H9 (cell line): ENCODE measurements around the gene PLCD3. TPM values are rescaled to one million over a fixed set of nuclear protein-coding genes. Genes with fewer than 3 reads are reported as not detected.

Experiments
- DNase-seq: peaks from one replicate; pipeline ENCODE4 v3.0.0-alpha.2; 2017
- H2AFZ ChIP-seq: one replicate; pipeline ENCODE4 v1.6.1; 2013; ENCODE audit warnings: mild to moderate bottlenecking, low read length, control low read depth, moderate library complexity
- H2AK5ac ChIP-seq: 2 replicates; pipeline ENCODE4 v1.6.1; 2013; ENCODE audit warnings: low read length, control low read depth, mixed read lengths; ENCODE audit not compliant: insufficient read length
- H2BK120ac ChIP-seq: one replicate; pipeline ENCODE4 v1.6.1; 2013; ENCODE audit warnings: low read depth, mild to moderate bottlenecking, low read length, control low read depth, inconsistent platforms; ENCODE audit not compliant: poor library complexity, severe bottlenecking
- H2BK12ac ChIP-seq: 2 replicates; pipeline ENCODE4 v1.6.1; 2013; ENCODE audit warnings: low read length, control low read depth, mixed read lengths, low read depth; ENCODE audit not compliant: insufficient read length
- H2BK15ac ChIP-seq: 2 replicates; pipeline ENCODE4 v1.6.1; 2013; ENCODE audit warnings: low read depth, low read length, control low read depth
- H2BK20ac ChIP-seq: one replicate; pipeline ENCODE4 v1.6.1; 2013; ENCODE audit warnings: low read depth, mild to moderate bottlenecking, low read length, control low read depth, inconsistent platforms; ENCODE audit not compliant: poor library complexity, severe bottlenecking
- H2BK5ac ChIP-seq: 2 replicates; pipeline ENCODE4 v1.6.1; 2013; ENCODE audit warnings: low read length, control low read depth, mixed read lengths; ENCODE audit not compliant: insufficient read length
- H3K14ac ChIP-seq: 2 replicates; pipeline ENCODE4 v1.6.1; 2013; ENCODE audit warnings: low read length, control low read depth; ENCODE audit not compliant: insufficient read depth
- H3K18ac ChIP-seq: 2 replicates; pipeline ENCODE4 v1.6.1; 2013; ENCODE audit warnings: low read depth, mild to moderate bottlenecking, mixed read lengths, low read length, control low read depth; ENCODE audit not compliant: insufficient read length
- H3K23ac ChIP-seq: 2 replicates; pipeline ENCODE4 v1.6.1; 2013; ENCODE audit warnings: low read length, control low read depth, mixed read lengths, low read depth; ENCODE audit not compliant: insufficient read length
- H3K23me2 ChIP-seq: 2 replicates; pipeline ENCODE4 v1.6.1; 2013; ENCODE audit warnings: low read depth, mild to moderate bottlenecking, mixed read lengths, low read length, control low read depth; ENCODE audit not compliant: insufficient read length, poor library complexity, severe bottlenecking
- H3K27ac ChIP-seq: 2 replicates; pipeline ENCODE4 v1.5.1; 2013; ENCODE audit warnings: low read length, control low read depth, mixed read lengths, low read depth; ENCODE audit not compliant: insufficient read length
- H3K27me3 ChIP-seq: 2 replicates; pipeline ENCODE4 v1.6.1; 2013; ENCODE audit warnings: low read length, control low read depth, inconsistent platforms; ENCODE audit not compliant: insufficient read depth
- H3K4ac ChIP-seq: 2 replicates; pipeline ENCODE4 v1.6.1; 2013; ENCODE audit warnings: low read depth, mild to moderate bottlenecking, control low read depth, inconsistent platforms, low read length, moderate library complexity
- H3K4me1 ChIP-seq: 2 replicates; pipeline ENCODE4 v1.6.1; 2013; ENCODE audit warnings: low read length, control low read depth, inconsistent platforms; ENCODE audit not compliant: insufficient read depth
- H3K4me2 ChIP-seq: 2 replicates; pipeline ENCODE4 v1.6.1; 2013; ENCODE audit warnings: low read length, control low read depth, mixed read lengths; ENCODE audit not compliant: insufficient read length, insufficient read depth
- H3K56ac ChIP-seq: 2 replicates; pipeline ENCODE4 v1.6.1; 2013; ENCODE audit warnings: low read depth, mild to moderate bottlenecking, mixed read lengths, low read length, control low read depth; ENCODE audit not compliant: insufficient read length
- H3K79me1 ChIP-seq: 2 replicates; pipeline ENCODE4 v1.6.1; 2013; ENCODE audit warnings: low read depth, mild to moderate bottlenecking, moderate library complexity, low read length, control low read depth, inconsistent platforms; ENCODE audit not compliant: insufficient read depth, poor library complexity, severe bottlenecking
- H3K79me2 ChIP-seq: 2 replicates; pipeline ENCODE4 v1.6.1; 2013; ENCODE audit warnings: low read length, control low read depth, inconsistent platforms; ENCODE audit not compliant: insufficient read depth
- H3K9ac ChIP-seq: 2 replicates; pipeline ENCODE4 v1.6.1; 2013; ENCODE audit warnings: low read length, control low read depth, mixed read lengths; ENCODE audit not compliant: insufficient read length; ENCODE audit errors: extremely low read depth
- H3K9me3 ChIP-seq: one replicate; pipeline ENCODE4 v1.6.1; 2013; ENCODE audit warnings: low read depth, low read length, inconsistent platforms; ENCODE audit not compliant: control insufficient read depth
- H3T11ph ChIP-seq: one replicate; pipeline ENCODE4 v1.6.1; 2013; ENCODE audit warnings: mild to moderate bottlenecking, low read length, control low read depth, inconsistent platforms
- H4K20me1 ChIP-seq: one replicate; pipeline ENCODE4 v1.6.1; 2013; ENCODE audit not compliant: control insufficient read depth, insufficient read length, insufficient read depth
- H4K5ac ChIP-seq: 2 replicates; pipeline ENCODE4 v1.6.1; 2013; ENCODE audit warnings: low read depth, mild to moderate bottlenecking, mixed read lengths, low read length, control low read depth; ENCODE audit not compliant: insufficient read length
- H4K8ac ChIP-seq: replicated peaks from 2 replicates; pipeline ENCODE4 v1.6.1; 2013; ENCODE audit warnings: low read length, control low read depth, mixed read lengths, low read depth; ENCODE audit not compliant: insufficient read length
- H4K91ac ChIP-seq: 2 replicates; pipeline ENCODE4 v1.6.1; 2013; ENCODE audit warnings: low read depth, mild to moderate bottlenecking, moderate library complexity, mixed read lengths, low read length, control low read depth; ENCODE audit not compliant: insufficient read length
- H3K27ac Mint-ChIP-seq, 3 experiments: 2 replicates in 2 of 3; 3 replicates in 1 of 3; pipeline ENCODE4 v1.8.0; 2020 to 2021; ENCODE audit warnings: mixed read lengths in 3 of 3, mild to moderate bottlenecking in 1 of 3, moderate library complexity in 1 of 3
- H3K27me3 Mint-ChIP-seq: 2 replicates; pipeline ENCODE4 v1.8.0; 2021; ENCODE audit warnings: low read depth, mild to moderate bottlenecking, moderate library complexity, mixed read lengths
- H3K36me3 Mint-ChIP-seq, 3 experiments: 2 replicates in 2 of 3; 3 replicates in 1 of 3; pipeline ENCODE4 v1.8.0; 2020 to 2021; ENCODE audit warnings: low read depth in 3 of 3, mixed read lengths in 3 of 3; ENCODE audit not compliant: insufficient read depth in 1 of 3
- H3K4me1 Mint-ChIP-seq, 2 experiments: 2 replicates each; pipeline ENCODE4 v1.8.0; 2020; ENCODE audit warnings: mixed read lengths in 2 of 2
- H3K4me3 Mint-ChIP-seq, 2 experiments: 2 replicates in 1 of 2; 3 replicates in 1 of 2; pipeline ENCODE4 v1.8.0; 2020 to 2021; ENCODE audit warnings: mild to moderate bottlenecking in 2 of 2, mixed read lengths in 2 of 2, moderate library complexity in 1 of 2
- H3K9me3 Mint-ChIP-seq, 2 experiments: 2 replicates in 1 of 2; 3 replicates in 1 of 2; pipeline ENCODE4 v1.8.0; 2020; ENCODE audit warnings: mild to moderate bottlenecking in 2 of 2, mixed read lengths in 2 of 2, moderate library complexity in 1 of 2
- whole genome bisulfite sequencing: extraction: QIAGEN DNeasy Blood & Tissue Kit; methylation state at CpG from one replicate; pipeline ENCODE4 v1.1.7; 2013; ENCODE audit warnings: missing lambda C conversion rate, low lambda C conversion rate, mixed read lengths; ENCODE audit not compliant: insufficient read length; ENCODE audit errors: extremely low coverage; 5-methylcytosine and 5-hydroxymethylcytosine counted together
- total RNA-seq: library from RNA; stranded (reverse); gene quantifications from 2 replicates; pipeline ENCODE4 v1.2.1, GENCODE V29; 2021
- TF ChIP-seq, protein P1 (sequence below): fragments of 200-600 bp; sonication (generic); conservative IDR thresholded peaks from 3 replicates; pipeline ENCODE4 v1.8.0; 2021; ENCODE audit warnings: antibody characterized with exemption, mild to moderate bottlenecking

Gene PLCD3
- total RNA-seq, 1 experiment from 2014 or later = 41.6 TPM

DNA sequence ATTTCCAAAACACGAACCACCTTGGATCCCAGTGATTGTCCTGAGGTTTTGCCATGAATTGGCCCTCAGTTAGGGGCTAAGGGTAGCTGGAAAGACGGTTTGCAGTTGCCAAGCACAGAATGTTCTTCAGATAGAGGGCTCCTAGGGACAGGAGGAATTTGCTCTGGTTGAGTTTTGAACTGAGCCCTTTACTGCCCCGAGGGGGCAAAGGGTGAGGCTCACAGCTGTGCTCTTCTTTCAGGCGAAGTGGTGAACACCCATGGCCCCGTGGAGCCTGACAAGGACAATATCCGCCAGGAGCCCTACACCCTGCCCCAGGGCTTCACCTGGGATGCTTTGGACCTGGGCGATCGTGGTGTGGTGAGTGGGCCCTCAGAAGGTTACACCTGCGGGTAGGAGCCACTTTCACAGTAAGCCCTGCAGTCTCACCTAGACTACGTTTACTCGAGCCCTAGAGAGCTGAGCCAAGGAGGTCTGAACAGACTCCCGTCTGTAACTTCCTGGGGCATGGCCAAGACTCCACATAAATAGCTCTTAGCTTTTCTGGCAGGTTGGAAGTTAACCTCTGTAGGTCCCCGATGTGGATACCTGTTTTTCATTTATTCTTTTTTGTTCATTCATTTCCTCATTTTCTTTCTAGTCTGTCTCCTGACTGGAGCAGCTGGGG is 38.7 kb downstream of the PLCD3 start:
- Histone ChIP-seq H3K4me2 (no peak overlapping the region), H3K4me1 (peaks cover 2% of the 10 kb centered on the region; the same call in 1 of the 2 replicates)
- H3K36me3 Mint-ChIP-seq = peaks cover 59 to 90% (median 80%) of the 10 kb centered on the region in 3 experiments

More for the DNA sequence above, 38.7 kb downstream of the PLCD3 start:
- Histone ChIP-seq H2BK5ac (no peak overlapping the region), H3K23me2 (no peaks in the 10 kb centered on the region), H3K4ac (no peak overlapping the region), H2AK5ac (no peak overlapping the region), H3K27me3 (no peaks in the 10 kb centered on the region), H4K20me1 (no peaks in the 10 kb centered on the region), H2BK12ac (no peak overlapping the region), H3K79me2 (no peaks in the 10 kb centered on the region), H4K5ac (no peak overlapping the region), H3K14ac (no peak overlapping the region), H2BK15ac (no peak overlapping the region; the same call in 1 of the 2 replicates), H4K91ac (no peak overlapping the region), H2BK120ac (no peak overlapping the region), H2BK20ac (no peak overlapping the region), H3K27ac (no peak overlapping the region), H4K8ac (no peak overlapping the region), H2AFZ (no peak overlapping the region), H3K79me1 (no peaks in the 10 kb centered on the region), H3K56ac (no peak overlapping the region), H3T11ph (no peak overlapping the region), H3K18ac (no peak overlapping the region), H3K9ac (no peak overlapping the region), H3K9me3 (no peaks in the 10 kb centered on the region), H3K23ac (no peak overlapping the region)
- Mint-ChIP-seq H3K4me1 (peaks cover 11 to 13% of the 10 kb centered on the region in 2 experiments), H3K27me3 (no peaks in the 10 kb centered on the region), H3K4me3 (no peak overlapping the region), H3K9me3 (no peaks in the 10 kb centered on the region), H3K27ac (peak overlapping the region in 1 of 3 experiments; percentile 14; a peak in 1 of 7 replicates)
- TF ChIP-seq, protein P1, sequence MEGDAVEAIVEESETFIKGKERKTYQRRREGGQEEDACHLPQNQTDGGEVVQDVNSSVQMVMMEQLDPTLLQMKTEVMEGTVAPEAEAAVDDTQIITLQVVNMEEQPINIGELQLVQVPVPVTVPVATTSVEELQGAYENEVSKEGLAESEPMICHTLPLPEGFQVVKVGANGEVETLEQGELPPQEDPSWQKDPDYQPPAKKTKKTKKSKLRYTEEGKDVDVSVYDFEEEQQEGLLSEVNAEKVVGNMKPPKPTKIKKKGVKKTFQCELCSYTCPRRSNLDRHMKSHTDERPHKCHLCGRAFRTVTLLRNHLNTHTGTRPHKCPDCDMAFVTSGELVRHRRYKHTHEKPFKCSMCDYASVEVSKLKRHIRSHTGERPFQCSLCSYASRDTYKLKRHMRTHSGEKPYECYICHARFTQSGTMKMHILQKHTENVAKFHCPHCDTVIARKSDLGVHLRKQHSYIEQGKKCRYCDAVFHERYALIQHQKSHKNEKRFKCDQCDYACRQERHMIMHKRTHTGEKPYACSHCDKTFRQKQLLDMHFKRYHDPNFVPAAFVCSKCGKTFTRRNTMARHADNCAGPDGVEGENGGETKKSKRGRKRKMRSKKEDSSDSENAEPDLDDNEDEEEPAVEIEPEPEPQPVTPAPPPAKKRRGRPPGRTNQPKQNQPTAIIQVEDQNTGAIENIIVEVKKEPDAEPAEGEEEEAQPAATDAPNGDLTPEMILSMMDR = no peak
- no peak for DNase-seq
- no CpG with 5 or more reads among the region's 13 CpGs for WGBS
